DND-41 (cell line): ENCODE results near the gene ANKHD1.
"Not testable (repeated sequence)": the region's sequence is repeated elsewhere in the genome, so short reads cannot be mapped to it uniquely, and the experiment has no call there.

ENCODE experiments used
- ATAC-seq: fragments of 200-7000 bp; cut with Tn5 transposase; 3 replicates; pipeline ENCODE4 v1.9.1; 2021; ENCODE audit warnings: low read depth; ENCODE audit not compliant: insufficient read depth
- DNase-seq: peaks from one replicate; pipeline ENCODE4 v3.0.0-alpha.2; 2020
- H2AFZ ChIP-seq: 2 replicates; pipeline ENCODE4 v1.6.0; 2012; ENCODE audit warnings: low read depth, low read length
- H3K27ac ChIP-seq: 2 replicates; pipeline ENCODE4 v1.5.1; 2012; ENCODE audit warnings: low read length, inconsistent platforms
- H3K27me3 ChIP-seq: fragments of 200-600 bp; sonication (generic); 2 replicates; pipeline ENCODE4 v1.6.0; 2012; ENCODE audit warnings: low read length, mild to moderate bottlenecking, inconsistent platforms; ENCODE audit not compliant: insufficient read depth, poor library complexity
- H3K36me3 ChIP-seq: 2 replicates; pipeline ENCODE4 v1.5.1; 2012; ENCODE audit warnings: low read length, inconsistent platforms; ENCODE audit not compliant: insufficient read depth
- H3K4me1 ChIP-seq: 2 replicates; pipeline ENCODE4 v1.5.1; 2012; ENCODE audit warnings: mild to moderate bottlenecking, low read length; ENCODE audit not compliant: insufficient read depth
- H3K4me2 ChIP-seq: 2 replicates; pipeline ENCODE4 v1.6.0; 2012; ENCODE audit warnings: mild to moderate bottlenecking, moderate library complexity, low read length, inconsistent platforms; ENCODE audit not compliant: insufficient read depth
- H3K4me3 ChIP-seq, 2 experiments: fragments of 200-600 bp in 1 of 2; shearing (Covaris generic) in 1 of 2; 2 replicates each; pipeline ENCODE4 v1.5.1; 2012 to 2016; ENCODE audit warnings: inconsistent platforms in 2 of 2, low read length in 2 of 2, mild to moderate bottlenecking in 2 of 2, low read depth in 1 of 2, moderate library complexity in 1 of 2
- H3K79me2 ChIP-seq: 2 replicates; pipeline ENCODE4 v1.6.0; 2012; ENCODE audit warnings: low read length, inconsistent platforms; ENCODE audit not compliant: insufficient read depth
- H3K9ac ChIP-seq: 2 replicates; pipeline ENCODE4 v1.6.0; 2012; ENCODE audit warnings: low read depth, mild to moderate bottlenecking, inconsistent platforms, low read length, moderate library complexity
- H3K9me3 ChIP-seq: 2 replicates; pipeline ENCODE4 v1.5.1; 2012; ENCODE audit warnings: low read length, moderate library complexity, mild to moderate bottlenecking, inconsistent platforms; ENCODE audit not compliant: insufficient read depth, severe bottlenecking
- H4K20me1 ChIP-seq: 2 replicates; pipeline ENCODE4 v1.6.0; 2012; ENCODE audit warnings: low read length; ENCODE audit not compliant: insufficient read depth
- CTCF ChIP-seq: IDR thresholded peaks from 2 replicates; pipeline ENCODE4 v1.5.1; 2012; ENCODE audit warnings: borderline replicate concordance, low read length, moderate library complexity, mild to moderate bottlenecking; ENCODE audit not compliant: poor library complexity, severe bottlenecking; ENCODE audit errors: extremely low read depth
- EZH2 ChIP-seq: IDR thresholded peaks from 3 replicates; pipeline ENCODE4 v1.6.1; 2012; ENCODE audit warnings: borderline replicate concordance, low read depth, mild to moderate bottlenecking, moderate library complexity, low read length, inconsistent platforms; ENCODE audit not compliant: severe bottlenecking

The ANKHD1 gene

GRCh38 chr5:140480310-140481014, 78.8 kb downstream of the ANKHD1 start:
- H3K27ac ChIP-seq = no peak overlapping the region
- no peak overlapping the region for H3K4me3 ChIP-seq
- H4K20me1 ChIP-seq = no peaks in the 10 kb centered on the region
- H3K36me3 ChIP-seq = peaks cover 44% of the 10 kb centered on the region
- ATAC-seq (no peak), DNase-seq (no peak)
- no peaks in the 10 kb centered on the region for H3K9me3 ChIP-seq
- TF ChIP-seq CTCF = no peak
- TF ChIP-seq EZH2 = no peak
- no peak overlapping the region for H3K4me2 ChIP-seq
- no peak overlapping the region for H3K9ac ChIP-seq
- H3K79me2 ChIP-seq = no peaks in the 10 kb centered on the region
- H2AFZ ChIP-seq = no peak overlapping the region
- H3K4me1 ChIP-seq = no peaks in the 10 kb centered on the region
- H3K27me3 ChIP-seq = no peaks in the 10 kb centered on the region

GRCh38 chr5:140481758-140482157, 80.1 kb downstream of the ANKHD1 start:
- Histone ChIP-seq H3K9ac (no peak overlapping the region), H3K9me3 (no peaks in the 10 kb centered on the region), H3K27me3 (no peaks in the 10 kb centered on the region), H3K79me2 (no peaks in the 10 kb centered on the region), H3K4me1 (no peaks in the 10 kb centered on the region), H3K36me3 (peaks cover 53% of the 10 kb centered on the region), H3K4me2 (no peak overlapping the region), H3K4me3 (no peak overlapping the region), H4K20me1 (no peaks in the 10 kb centered on the region), H2AFZ (no peak overlapping the region), H3K27ac (no peak overlapping the region)
- no peak for TF ChIP-seq CTCF
- no peak for TF ChIP-seq EZH2
- DNase-seq (no peak), ATAC-seq (no peak)

GRCh38 chr5:140483055-140483454, 81.4 kb downstream of the ANKHD1 start:
- Histone ChIP-seq H3K9me3 (no peaks in the 10 kb centered on the region), H3K4me3 (no peak overlapping the region), H3K9ac (no peak overlapping the region), H3K27ac (no peak overlapping the region), H3K27me3 (no peaks in the 10 kb centered on the region), H3K36me3 (peaks cover 62% of the 10 kb centered on the region), H2AFZ (no peak overlapping the region), H3K79me2 (no peaks in the 10 kb centered on the region), H4K20me1 (no peaks in the 10 kb centered on the region), H3K4me2 (no peak overlapping the region), H3K4me1 (no peaks in the 10 kb centered on the region)
- DNase-seq (no peak), ATAC-seq (no peak)
- TF ChIP-seq CTCF = no peak
- TF ChIP-seq EZH2 = no peak

GRCh38 chr5:140488141-140488540, 86.5 kb downstream of the ANKHD1 start:
- H2AFZ ChIP-seq, H3K27ac ChIP-seq, DNase-seq, H3K27me3 ChIP-seq, H3K4me2 ChIP-seq, H4K20me1 ChIP-seq, ATAC-seq, H3K4me3 ChIP-seq, H3K79me2 ChIP-seq, H3K4me1 ChIP-seq, H3K9me3 ChIP-seq, H3K9ac ChIP-seq: not testable (repeated sequence)
- H3K36me3 ChIP-seq = peaks cover 76% of the 10 kb centered on the region
